ENCODE results near the gene PSMF1.

The PSMF1 gene

DNA sequence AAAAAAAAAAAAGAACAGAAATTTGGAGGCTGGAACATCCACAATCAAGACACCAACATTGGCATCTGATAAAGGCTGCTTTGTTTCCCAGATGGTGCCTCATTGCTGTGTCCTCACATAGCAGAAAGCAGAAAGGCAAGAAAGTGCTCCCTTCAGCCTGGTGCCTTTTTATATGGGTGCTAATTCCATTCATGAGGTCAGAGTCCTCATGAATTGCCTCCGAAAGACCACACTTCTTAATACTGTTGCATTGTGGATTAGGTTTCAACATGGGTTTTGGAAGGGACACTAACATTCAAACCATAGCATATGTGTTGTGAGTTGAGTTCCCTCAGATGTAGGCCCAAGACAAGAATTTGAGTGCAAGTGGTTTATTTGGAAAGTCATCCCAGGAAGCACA lies 76.8 kb downstream of the PSMF1 start:
- DNase-seq: no peak

DNA sequence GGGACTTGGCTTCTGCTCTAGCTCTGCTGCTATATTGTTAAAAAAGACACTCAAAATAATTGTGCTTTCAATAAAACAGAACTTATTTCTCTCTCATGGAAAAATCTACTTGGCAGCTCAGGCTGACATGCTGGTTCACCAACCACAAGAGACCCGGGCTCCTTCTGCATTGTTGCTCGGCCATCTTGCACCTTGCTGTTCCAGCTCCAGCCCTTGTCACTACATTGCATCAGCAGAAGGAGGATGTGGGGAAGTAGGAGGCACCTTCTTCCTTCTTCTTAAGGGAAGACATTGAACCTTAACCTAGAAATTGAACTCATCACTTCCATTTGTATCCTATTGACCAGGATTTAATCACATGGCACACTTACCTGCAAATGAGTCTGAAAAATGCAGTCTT lies 78.2 kb downstream of the PSMF1 start:
- DNase-seq: no peak

DNA sequence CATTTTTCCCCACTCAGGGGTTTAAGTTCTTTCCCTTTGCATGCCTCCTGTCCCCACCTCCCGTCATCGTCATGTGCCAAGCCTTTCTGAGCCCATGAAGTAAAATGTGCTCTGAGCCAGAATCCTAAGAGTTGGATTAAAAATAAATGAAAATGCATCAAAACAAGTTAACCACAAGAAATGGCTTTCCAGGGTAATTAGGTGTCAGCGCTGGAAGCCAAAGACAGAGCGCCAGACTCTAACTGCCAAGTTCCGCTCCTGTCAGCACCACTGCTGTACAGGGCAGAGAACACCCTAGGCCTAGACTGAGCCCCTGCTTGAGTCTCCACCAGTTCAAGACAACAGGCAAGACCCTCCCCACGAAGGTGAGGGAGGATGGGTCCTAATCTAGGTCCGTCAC lies 79.4 kb downstream of the PSMF1 start:
- DNase-seq: no peak

DNA sequence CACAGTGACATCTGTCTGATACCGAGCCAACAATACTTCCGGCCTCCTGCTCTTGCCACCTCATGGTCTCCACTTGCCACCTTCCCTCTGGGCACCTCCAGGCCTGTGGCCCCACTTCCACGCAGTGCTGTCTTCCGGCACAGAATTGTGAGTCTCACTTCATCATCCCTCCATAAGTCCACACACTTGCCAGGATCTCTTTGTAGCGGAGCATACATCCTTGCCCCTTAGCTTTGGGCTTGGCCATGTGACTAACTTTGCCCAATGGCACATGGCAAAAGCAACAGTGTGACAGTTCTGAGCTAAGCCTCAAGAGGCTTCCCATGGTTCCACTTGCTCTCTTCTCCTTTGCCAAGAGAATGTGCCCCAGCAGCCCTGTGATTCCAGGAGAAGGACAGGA lies 80.3 kb downstream of the PSMF1 start:
- no peak for DNase-seq

DNA sequence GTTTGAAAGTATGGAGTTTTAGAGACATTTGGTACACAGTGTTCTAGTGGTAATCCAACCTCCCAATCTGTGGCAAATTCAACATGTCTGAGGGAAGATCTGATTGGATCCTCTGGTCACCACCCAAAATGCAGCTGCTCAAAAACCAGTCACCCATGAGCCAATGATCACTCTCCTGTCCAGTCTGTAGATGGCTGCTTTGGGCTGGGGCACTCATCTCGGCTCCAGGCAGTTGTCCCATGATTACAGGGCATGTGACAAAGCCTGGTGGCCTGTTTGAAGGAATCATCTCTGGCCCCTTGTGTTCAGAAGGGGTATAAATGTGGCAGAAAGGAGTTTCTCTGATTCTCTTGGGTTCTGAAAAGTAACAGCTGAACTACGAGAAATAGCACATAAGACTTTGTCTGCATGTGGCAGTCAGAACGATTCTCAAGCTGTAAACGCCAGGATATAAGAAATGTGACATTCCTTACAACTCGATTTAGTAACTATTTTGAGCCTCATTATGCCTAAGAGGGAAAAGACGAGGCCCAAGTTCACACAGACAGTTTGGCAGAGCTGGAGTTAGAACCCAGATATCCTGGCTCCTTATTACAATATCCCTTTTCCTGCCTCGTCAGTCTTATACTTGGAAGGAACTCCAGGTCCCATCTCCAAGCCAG lies 80.9 kb downstream of the PSMF1 start:
- DNase-seq: no peak

DNA sequence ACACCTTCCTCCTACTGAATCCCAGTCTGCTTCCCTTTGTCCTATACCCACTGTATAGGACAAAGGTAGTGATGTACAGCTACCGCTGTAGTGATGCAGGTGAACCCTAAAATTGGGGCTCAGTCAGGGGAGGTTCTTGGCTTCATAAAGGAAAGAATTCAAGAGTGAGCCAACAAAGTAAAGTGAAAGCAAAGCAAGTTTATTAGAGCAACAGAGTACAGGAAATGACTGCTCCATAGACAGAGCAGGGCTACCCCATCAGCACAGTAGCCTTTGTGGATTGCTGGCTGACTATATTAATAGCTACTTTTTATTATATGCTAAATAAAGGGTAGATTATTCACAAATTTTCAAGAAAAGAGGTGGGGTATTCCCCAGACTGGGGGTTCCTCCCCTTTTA lies 81.6 kb downstream of the PSMF1 start:
- no peak for DNase-seq

DNA sequence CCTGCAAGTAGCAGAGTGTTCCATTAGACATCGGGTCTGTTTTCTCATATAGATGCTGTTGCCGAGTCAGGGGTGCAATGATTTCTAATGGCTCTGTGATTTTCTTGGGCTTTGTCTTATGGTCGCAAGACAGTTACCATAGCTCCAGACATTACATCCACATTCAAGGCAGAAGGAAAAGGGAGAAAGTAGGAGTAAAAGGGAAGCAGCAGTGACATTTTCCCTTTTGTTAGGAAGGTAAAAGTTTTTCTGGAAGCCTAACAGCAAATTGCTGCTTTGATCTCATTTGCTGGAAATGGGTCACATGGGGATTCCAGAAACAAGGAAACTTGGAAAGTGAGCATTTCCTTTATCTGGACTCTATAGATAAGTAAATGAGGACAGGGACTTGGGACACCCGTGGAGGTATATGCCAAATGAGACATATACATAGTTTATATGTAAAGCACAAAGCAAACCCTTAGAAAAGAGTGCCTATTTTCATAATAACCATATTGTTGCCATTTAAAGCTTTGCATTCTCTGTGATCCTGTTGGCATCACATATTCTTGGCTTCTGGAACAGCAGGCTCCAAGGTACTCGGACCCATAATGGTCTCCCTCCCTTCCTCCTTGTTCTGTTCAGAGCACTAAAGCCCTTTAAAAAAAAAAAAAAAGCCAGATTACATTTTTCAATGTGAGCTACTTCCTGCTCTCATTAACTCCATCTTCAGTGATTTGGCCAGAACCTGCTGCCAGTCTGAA lies 84.5 kb downstream of the PSMF1 start, which contains the start of gene C20orf202:
TSS of gene C20orf202 (plus strand) at position 693 of the 743 bp plus-strand sequence. CDS start 132 bp downstream, outside the sequence.
- DNase-seq: no peak

DNA sequence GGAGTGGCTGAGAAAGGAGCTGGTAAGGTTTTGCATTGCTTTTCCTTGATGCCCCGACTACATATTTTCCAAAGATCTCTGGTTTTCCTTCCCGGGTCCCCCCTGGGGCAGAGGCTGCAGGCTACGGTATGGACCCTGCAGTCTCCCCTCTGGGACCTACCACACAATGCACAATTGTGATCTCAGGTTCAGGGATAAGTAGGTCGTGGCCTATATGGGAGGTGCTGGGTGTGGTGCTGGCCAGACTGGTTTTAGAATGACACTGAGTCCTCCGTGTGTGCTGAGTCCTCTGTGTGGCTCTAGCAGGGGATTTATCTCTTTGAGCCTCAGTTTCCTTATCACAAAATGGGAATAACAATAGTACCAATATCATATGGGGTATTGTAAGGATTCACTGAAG lies 85.2 kb downstream of the PSMF1 start:
- DNase-seq: no peak

DNA sequence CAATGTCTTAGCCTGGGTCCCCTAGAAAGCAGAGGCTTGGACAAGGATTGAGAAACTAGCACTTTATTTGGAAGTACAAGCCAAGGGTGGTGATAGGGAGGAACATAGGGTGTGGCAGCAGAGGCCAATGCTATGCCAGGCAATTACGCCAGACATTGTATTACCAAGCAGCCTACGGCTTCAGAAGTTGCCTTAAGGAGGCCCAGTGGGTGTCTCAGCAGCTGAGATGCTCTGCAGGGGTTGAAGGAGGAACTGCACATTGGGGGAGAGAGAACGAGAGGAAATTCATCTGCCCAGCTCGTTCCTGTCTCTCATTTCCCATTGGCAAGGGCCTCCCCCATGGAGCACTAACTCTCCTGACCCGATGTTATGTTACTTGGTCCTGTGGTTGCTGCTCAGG lies 85.7 kb downstream of the PSMF1 start:
- no peak for DNase-seq

DNA sequence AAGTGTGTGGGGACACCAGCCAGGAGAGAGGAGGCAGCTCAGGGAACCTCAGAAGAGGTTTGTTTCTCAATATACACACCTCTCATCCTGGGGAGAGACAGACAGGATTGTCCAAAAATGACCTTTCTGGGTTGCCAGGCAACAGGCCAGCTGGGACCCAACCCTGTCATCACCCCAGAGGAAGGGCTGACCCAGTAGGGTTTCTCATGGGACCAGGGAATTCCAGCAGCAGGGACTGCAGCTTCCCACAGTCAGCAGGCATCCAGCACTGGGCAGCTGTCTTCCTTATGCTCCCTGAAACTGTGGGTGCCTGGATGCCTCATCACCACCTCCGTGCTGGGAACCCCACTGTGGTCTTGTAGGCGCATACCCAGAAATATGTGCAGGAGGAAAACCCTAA lies 86.2 kb downstream of the PSMF1 start:
- no peak for DNase-seq

DNA sequence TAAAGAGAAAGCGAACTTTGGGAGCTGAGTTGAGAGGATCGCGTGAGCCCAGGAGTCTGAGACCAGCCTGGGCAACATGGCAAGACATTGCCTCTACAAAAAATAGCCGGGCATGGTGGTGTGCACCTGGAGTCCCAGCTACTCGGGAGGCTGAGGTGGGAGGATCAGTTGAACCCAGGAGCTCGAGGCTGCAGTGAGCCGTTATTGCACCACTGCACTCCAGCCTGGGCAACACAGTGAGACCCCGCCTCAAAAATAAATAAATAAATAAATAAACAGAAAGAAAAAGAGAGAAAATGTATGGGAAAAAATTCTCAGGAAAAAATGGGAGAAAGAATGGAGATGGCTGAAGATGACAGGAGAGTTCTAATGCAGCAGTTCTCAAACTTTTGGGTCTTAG lies 87.4 kb downstream of the PSMF1 start:
- DNase-seq: no peak

DNA sequence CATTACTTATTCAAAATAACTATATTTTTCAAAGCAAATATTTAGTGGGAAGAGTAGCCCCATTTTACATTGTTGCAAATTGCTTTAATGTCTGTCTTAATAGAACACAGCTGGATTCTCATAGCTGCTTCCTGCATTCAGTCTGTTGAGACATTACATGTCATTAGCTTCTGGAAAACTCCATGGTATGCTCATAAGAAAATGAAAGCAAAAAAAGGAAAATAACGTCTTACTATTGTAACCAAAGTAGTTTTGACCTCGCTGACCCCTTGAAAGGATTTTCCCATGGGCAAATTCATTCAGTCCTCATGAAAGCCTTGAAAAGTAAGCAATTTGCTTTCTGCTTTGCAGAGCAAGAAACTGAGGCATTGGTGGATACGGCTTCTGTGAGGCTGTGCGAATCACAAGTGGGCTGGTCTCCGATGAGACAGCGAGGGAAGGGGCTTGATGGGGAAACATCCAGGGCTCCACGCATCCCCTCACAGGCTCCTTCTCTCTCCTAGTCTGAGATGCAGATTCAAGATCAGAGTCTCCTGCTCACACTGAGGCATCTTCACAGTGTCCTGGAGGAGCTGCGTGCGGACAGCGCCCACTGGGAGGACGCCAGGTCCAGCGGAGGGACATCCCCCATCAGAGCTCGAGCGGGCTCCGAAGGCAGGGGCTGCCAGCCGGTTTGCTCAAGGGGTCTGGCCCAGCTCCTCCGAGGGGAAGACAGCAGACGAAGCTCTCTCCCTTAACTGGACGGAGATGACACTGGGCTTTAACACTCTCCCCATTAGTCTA lies 88.2 kb downstream of the PSMF1 start:
- no peak for DNase-seq

DNA sequence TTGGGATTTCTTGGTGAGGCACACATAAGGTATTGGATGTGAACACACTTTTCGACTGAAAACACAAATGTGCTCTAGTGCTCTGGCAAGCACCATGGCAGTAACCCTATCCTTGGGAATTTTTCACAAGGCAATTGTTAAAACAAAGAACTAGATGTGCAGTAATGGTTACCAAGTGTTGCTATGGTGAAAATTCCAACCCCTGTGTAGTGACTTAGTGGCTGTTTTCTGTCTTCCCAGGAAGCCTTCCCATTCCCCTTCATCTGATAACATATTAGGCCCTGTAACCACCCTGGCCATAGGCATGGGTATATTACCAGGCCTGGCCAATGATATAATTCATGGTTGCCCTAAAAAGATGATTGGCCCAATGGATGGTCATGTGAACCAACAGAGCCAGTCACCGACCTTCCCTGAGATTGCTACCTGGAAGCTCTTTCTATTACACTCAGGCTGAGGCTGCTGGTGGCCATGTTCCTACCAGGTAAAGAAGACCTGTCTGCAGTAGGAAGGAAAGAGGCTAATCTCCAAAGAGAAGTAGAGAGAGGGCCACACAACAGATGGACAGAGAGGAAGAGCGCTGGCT lies 89.0 kb downstream of the PSMF1 start:
- no peak for DNase-seq

DNA sequence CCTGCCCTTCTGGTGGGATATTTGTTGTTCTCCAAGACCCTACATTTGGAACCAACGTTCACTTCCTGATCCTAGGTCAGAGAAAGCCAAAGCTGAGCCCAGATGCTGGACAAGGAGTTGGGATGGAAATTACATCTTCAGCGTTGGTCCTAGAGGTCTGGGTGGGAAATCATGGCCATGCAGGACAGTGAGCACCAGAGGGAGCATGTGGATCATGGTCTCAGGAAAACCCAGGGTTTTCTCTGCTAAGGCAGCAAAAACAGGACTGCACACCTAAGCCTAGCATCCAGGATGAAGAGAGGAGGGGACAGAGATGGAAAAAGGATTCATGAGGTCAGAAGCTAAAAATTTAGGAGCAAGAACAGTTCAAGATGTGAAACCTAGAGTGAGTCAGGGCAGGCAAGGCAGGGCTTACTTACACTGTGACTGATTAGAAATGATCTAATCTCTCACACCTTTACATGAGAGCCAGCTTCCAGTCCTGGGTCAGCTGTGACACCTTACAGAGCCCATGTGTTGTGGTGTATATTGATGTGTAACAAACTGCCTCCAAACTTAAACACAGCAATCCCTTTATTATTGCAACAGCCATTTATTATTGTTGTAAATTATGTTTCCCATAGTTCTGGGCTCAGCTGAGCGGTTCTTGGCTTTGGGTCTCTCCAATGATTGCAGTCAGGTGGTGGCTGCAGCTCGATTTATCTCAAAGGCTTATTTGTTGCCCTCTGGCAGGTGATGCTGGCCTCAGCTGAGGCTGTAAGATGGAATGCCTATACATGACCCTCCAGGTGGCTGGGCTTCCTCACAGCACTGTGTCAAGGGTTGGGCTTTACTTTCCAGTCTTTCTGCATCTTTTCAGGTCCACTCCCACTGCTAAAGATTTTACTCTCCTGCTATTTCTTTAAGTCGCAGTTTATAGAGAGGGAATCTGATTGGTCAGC lies 91.3 kb downstream of the PSMF1 start:
- DNase-seq: no peak

DNA sequence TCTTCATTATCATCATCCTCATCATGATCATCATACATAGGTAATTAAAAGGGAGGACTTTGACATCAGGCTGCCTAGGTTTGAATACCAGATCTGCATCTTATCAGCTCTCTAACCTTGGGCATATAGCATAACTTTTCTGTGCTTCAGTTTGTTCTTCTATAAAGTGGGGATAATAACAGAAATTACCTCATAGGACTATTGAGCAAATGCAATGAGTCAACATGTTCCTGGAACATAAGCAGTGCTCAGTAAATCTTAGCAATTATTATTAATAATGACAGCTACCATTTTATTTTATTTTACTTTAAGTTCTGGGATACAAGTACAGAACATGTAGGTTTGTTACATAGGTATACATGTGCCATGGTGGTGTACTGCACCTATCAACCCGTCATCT lies 92.1 kb downstream of the PSMF1 start:
- no peak for DNase-seq

DNA sequence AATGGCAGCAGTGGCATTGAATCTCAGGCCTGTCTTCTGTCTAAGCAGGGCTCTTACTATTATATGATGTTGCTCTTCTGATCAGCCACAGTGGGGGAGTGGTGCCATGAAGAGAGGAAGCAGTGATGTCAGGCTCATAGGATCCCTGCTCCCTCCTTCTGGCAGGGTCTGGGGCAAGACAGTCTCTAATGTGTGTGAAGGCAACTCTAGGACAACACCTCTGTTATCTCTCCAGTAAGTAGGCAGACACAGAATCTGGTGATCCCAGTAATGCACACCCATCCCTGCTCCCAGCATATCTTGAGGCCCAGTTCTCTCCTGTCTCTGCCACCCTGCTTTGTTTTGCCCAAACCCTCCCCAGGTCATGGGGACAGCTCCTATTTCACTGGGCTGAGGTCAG lies 93.6 kb downstream of the PSMF1 start:
- DNase-seq: no peak

DNA sequence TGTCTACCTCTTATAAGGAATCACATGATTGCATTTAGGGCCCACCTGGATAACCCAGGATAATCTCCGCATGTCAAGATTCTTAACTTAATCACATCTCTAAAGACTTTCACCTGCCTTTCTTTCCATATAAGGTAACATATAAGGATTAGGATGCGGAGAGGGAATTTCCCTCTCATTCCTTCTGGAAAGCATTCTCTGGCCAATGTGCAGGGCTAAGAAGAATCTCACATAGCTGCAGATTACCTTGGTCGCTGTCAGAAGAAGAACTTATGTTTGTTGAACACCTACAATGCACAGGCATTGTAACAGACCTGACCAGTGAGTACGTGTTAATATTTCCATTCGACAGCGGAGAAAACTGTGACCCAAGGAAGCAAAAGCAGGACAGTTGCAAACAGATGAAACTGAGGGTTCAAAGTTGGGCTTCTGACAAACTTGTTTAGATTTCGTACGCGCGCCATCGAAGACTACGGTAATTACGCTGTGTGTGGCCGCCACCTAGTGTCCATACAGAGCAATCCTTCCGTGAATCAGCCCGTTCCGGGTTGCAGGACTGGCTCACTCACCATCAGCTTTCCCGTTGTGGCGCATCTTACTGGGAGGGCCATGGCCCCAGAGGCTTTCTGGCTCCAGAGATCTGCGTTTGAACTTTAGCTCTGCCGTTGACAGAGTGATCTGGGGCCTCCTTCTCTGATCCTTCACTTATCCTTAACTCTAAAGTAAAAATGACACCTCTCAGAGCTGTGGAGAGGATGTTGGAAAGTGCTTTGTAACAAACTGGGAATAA lies 94.4 kb downstream of the PSMF1 start:
- DNase-seq: peak; percentile 73

DNA sequence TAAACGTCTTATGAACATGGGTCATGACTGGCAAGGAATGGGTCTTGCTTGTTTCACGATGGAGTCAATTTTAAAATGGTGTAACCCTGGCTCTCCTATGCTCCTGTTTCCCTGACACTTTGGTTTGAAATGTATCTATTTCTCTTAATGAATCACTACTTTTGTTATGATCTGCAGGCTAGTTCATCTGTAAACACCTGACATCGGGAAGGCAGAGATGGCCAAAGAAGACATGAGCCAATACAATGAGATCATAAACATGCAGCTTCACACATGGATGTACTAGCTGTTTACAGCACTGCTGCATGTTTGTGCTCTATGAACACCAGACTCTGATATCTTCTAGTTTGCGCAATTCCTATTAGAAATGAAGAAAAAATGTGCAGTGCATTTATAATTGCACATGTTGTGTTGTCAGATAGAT lies 96.4 kb downstream of the PSMF1 start:
- no peak for DNase-seq

DNA sequence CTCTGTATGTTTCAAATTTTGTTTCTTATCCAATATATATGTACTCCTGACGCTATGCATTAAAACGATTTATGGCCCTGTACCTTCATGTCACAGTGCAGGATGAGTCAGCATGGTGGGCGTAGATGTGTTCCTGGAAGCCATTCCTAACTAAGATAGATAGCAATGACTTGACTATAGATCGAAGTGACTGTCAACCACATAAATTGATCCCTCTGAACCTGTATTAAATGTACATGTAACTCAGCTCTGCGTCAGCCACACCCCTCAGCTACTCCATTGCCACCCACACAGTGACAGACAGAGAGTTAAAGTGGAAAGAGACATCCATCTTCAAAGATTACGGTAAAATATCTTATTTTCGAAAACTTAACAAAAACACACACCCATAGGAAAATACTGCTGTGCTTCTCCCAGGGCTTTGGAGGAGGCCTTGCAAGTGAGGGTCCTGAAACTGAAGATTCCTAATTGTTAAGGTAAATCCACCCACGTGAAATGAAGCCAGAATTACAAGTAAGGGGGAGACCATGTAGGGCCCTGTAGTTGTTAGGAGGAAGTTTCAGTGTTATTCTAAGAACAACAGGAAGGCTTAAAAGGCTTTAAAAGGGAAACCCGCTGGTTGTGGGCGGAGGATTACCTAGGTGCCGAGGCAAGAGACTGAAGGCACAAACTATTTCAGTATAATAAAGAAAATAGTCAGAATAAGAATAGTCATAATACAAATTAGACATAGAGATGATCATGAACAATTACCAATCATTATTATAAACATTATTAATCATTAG lies 97.2 kb downstream of the PSMF1 start:
- DNase-seq: no peak

Data from NCI-H2227 treated with DMSO at 0.1 percent for 48 hours (cell line).